Measurements from ENCODE around the gene GATC. TPM values are rescaled to one million over a fixed set of nuclear protein-coding genes. Genes with fewer than 3 reads are reported as not detected.

Gene GATC
- total RNA-seq, 3 donors from 2014 or later (not counting 1 experiment from before 2014, with no cell fraction given): 16.5 to 22.8 (median 20.5) TPM

GRCh38 chr12:120479458-120479857, 33.2 kb downstream of the GATC start:
- Mint-ChIP-seq H3K4me1 (peaks cover 65 to 69% of the 10 kb centered on the region in 2 donors), H3K4me3 (peak overlapping the region; percentile 94), H3K9me3 (no peaks in the 10 kb centered on the region), H3K36me3 (no peaks in the 10 kb centered on the region), H3K27ac (peak overlapping the region; percentile 90 to 99), H3K27me3 (ENCODE audit: low read depth in 2 of 2) (no peaks in the 10 kb centered on the region)
- peaks cover 3% of the 10 kb centered on the region for H3K36me3 ChIP-seq (ENCODE audit: control insufficient read depth, insufficient read depth, low read length)
- no peak for DNase-seq
- no peaks in the 10 kb centered on the region for H3K9me3 ChIP-seq (ENCODE audit: control insufficient read depth, insufficient read depth, low read length)
- intact Hi-C loops (cut with micrococcal nuclease): no loop called here
- 73% methylated on average over 1 of the region's 1 CpG for WGBS (ENCODE audit: insufficient coverage)
- peak overlapping the region; percentile 93 for H3K27ac ChIP-seq (ENCODE audit: low read length)
- ATAC-seq: no peak
- no peak for TF ChIP-seq CTCF (IDR thresholded peaks at IDR 0.05)
- no peak overlapping the region for H3K4me3 ChIP-seq (ENCODE audit: low read length)
- H3K27me3 ChIP-seq (ENCODE audit: control insufficient read depth, insufficient read depth, low read length): no peaks in the 10 kb centered on the region
- H3K4me1 ChIP-seq (ENCODE audit: control insufficient read depth, insufficient read depth, low read length): peaks cover 70% of the 10 kb centered on the region

GRCh38 chr12:120480211-120480610, 34.0 kb downstream of the GATC start:
- H3K9me3 Mint-ChIP-seq: no peaks in the 10 kb centered on the region
- Histone ChIP-seq H3K4me3 (ENCODE audit: low read length) (no peak overlapping the region), H3K27me3 (ENCODE audit: control insufficient read depth, insufficient read depth, low read length) (no peaks in the 10 kb centered on the region), H3K27ac (ENCODE audit: low read length) (peak overlapping the region; percentile 93), H3K4me1 (ENCODE audit: control insufficient read depth, insufficient read depth, low read length) (peaks cover 64% of the 10 kb centered on the region), H3K9me3 (ENCODE audit: control insufficient read depth, insufficient read depth, low read length) (no peaks in the 10 kb centered on the region), H3K36me3 (ENCODE audit: control insufficient read depth, insufficient read depth, low read length) (peaks cover 3% of the 10 kb centered on the region)
- no peaks in the 10 kb centered on the region for H3K27me3 Mint-ChIP-seq (ENCODE audit: low read depth in 2 of 2)
- intact Hi-C loops (cut with micrococcal nuclease): loop anchor here (5.0 kb wide), 1 partner anchor 43 kb away; the partner anchor contains the start of gene COX6A1
- WGBS (ENCODE audit: insufficient coverage): 87% methylated on average over 1 of the region's 1 CpG
- peaks cover 59 to 63% of the 10 kb centered on the region in 2 donors for H3K4me1 Mint-ChIP-seq
- ATAC-seq: peak in 2 of 3 donors; percentile 14 to 39
- no peaks in the 10 kb centered on the region for H3K36me3 Mint-ChIP-seq
- H3K27ac Mint-ChIP-seq: peak overlapping the region; percentile 90 to 99
- no peak for TF ChIP-seq CTCF (IDR thresholded peaks at IDR 0.05)
- peak overlapping the region; percentile 94 for H3K4me3 Mint-ChIP-seq
- DNase-seq: no peak

- Histone ChIP-seq H3K4me3 (ENCODE audit: low read length) (no peak overlapping the region), H3K9me3 (ENCODE audit: control insufficient read depth, insufficient read depth, low read length) (no peaks in the 10 kb centered on the region), H3K27ac (ENCODE audit: low read length) (peak overlapping the region; percentile 93), H3K36me3 (ENCODE audit: control insufficient read depth, insufficient read depth, low read length) (peaks cover 3% of the 10 kb centered on the region), H3K27me3 (ENCODE audit: control insufficient read depth, insufficient read depth, low read length) (no peaks in the 10 kb centered on the region), H3K4me1 (ENCODE audit: control insufficient read depth, insufficient read depth, low read length) (peaks cover 62% of the 10 kb centered on the region)
- peak; percentile 76 to 91 (median 89) for ATAC-seq
- Mint-ChIP-seq H3K9me3 (no peaks in the 10 kb centered on the region), H3K36me3 (no peaks in the 10 kb centered on the region), H3K4me1 (peaks cover 52 to 54% of the 10 kb centered on the region in 2 donors), H3K27me3 (ENCODE audit: low read depth in 2 of 2) (no peaks in the 10 kb centered on the region), H3K4me3 (peak overlapping the region; percentile 94), H3K27ac (peak overlapping the region; percentile 90 to 99)
- no peak for TF ChIP-seq CTCF (IDR thresholded peaks at IDR 0.05)
- peak; percentile 27 to 67 for DNase-seq
- intact Hi-C loops (cut with micrococcal nuclease): loop anchor here (1.0 to 5.0 kb wide), 2 partner anchors 12 to 44 kb away; partner anchors contain the start of genes COX6A1 and SRSF9
- 66% methylated on average over 5 of the region's 9 CpGs for WGBS (ENCODE audit: insufficient coverage)
Observed at GRCh38 chr12:120481022-120481767, 35.0 kb downstream of the GATC start.
